GM12865 (cell line): ENCODE results near the gene PLOD1.

ENCODE experiments used
- DNase-seq: peaks from one replicate; pipeline ENCODE4 v3.0.0; 2010; ENCODE audit warnings: low read depth
- H3K4me3 ChIP-seq: 2 replicates; pipeline ENCODE4 v1.5.1; 2011; ENCODE audit warnings: mild to moderate bottlenecking, low read depth, low read length, control low read depth
- TF ChIP-seq, protein P1 (sequence below): IDR thresholded peaks from 2 replicates; pipeline ENCODE4 v1.5.1; 2011; ENCODE audit warnings: low read length, control low read depth, low read depth, inconsistent platforms; ENCODE audit not compliant: insufficient read depth; ENCODE audit errors: missing control alignments

Gene PLOD1

DNA sequence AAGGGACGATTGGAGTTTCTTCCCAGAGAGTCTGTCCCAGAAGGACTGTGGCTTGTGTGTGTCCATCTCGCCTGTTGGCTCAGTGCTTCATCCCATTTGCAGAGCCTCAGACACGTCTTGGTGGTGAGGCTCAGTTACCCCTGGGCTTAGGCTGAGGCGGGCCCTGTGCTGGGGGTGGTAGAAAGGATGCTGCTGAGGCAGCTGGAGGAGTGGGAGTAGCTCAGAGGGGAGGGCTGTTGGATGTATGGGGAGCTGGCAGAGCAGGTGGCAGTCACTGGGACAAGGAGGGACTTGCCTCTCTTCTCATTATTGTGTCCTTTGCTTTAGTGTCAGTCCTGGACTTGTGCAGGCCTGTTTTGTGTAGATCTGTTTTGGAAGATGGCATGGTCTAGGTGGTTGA is 77.5 kb downstream of the PLOD1 start:
- TF ChIP-seq, protein P1, sequence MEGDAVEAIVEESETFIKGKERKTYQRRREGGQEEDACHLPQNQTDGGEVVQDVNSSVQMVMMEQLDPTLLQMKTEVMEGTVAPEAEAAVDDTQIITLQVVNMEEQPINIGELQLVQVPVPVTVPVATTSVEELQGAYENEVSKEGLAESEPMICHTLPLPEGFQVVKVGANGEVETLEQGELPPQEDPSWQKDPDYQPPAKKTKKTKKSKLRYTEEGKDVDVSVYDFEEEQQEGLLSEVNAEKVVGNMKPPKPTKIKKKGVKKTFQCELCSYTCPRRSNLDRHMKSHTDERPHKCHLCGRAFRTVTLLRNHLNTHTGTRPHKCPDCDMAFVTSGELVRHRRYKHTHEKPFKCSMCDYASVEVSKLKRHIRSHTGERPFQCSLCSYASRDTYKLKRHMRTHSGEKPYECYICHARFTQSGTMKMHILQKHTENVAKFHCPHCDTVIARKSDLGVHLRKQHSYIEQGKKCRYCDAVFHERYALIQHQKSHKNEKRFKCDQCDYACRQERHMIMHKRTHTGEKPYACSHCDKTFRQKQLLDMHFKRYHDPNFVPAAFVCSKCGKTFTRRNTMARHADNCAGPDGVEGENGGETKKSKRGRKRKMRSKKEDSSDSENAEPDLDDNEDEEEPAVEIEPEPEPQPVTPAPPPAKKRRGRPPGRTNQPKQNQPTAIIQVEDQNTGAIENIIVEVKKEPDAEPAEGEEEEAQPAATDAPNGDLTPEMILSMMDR: no peak
- no peak for DNase-seq
- no peak overlapping the region for H3K4me3 ChIP-seq

DNA sequence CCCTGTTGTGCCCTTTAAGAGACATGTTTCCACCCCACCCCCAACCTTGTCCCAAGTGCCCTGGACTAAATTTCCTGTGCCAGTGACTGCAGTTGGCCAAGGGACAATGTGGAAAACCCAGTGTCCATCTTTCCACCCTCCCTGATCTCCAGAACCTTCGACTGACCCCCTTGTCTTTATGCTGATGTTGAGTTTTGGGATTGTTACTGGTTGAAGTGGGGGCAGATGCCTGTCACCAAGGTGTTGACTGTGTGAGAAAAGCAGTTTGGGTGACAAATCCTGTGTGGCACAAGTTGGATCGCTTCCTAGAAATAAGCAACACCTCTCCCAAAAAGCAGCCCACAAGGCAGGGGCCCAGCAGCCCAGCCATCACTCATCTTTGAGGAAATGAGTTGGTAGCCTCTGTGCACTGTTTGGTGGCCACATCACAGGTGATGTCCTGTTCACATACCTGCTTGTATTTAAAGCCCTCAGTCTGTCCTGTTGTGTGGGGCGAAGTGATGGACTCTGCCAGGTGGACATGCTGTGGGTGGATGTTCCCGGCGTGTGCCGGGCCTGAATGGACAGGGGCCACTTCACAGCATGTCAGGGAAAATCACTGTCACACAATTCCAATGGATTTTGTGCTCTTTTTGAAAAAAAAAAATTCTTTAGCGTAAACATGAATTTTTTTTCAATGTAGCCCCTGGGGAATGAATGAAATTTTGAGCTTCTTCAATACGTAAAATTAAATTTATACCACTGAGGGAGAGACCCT is 78.2 kb downstream of the PLOD1 start:
- no peak for DNase-seq
- no peak overlapping the region for H3K4me3 ChIP-seq
- TF ChIP-seq, protein P1: no peak

DNA sequence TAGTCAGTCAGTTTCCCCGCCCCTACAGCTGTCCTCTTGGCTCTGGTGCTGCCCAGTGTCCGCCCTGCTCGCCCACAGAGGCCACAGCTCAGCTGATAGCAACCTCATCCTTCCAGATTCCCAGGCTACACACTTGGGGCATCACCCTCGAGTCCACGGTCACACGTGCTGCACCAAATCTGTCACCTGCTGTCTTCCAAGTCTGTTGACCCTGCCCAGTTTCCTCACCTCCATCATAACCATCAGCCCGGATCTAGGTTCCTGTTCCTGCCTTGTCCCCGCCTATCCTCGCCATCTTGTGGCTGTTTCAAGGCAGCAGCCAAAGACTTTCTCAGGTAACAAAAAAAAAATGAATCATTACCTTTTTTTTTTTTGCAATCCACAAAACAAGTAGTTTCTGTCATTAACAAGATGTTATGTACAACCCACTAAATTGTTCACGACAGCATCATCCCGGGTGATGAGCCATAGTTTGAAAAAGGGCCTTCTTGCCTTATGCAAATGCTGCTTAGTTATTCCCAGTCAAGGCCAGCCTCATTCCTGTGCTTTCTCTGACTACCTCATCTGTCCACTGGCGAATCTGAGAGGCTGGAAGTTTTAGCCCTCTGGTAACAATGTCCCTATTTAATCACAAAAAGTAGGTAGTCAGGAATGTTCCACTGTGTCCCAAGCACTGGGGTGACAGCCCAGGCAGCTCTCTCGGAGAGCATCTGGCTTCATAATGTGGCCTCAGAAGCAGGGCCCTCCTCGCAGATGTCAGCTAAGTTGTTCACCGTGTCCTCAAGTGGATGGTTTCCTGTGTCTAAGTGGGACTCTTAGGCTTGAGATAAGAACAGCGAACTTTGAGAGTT is 79.8 kb downstream of the PLOD1 start:
- peak; percentile 65 for DNase-seq
- TF ChIP-seq, protein P1: no peak
- no peak overlapping the region for H3K4me3 ChIP-seq

DNA sequence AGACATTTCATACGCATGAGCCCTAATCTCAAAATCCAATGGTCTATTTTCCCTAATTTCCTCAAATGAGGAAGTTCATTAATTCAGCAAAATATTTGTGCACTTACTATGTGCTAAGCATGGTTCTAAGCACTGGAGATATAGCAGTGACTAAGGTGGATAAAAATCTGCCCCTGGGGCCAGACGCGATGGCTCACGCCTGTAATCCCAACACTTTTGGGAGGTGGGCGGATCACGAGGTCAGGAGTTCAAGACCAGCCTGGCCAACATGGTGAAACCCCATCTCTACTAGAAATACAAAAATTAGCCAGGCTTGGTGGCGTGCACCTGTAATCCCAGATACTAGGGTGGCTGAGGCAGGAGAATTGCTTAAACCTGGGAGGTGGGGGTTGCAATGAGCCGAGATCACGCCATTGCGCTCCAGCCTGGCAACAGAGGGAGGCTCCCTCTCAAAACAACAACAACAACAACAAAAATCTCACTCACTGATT is 80.5 kb downstream of the PLOD1 start:
- no peak for DNase-seq
- TF ChIP-seq, protein P1: no peak
- H3K4me3 ChIP-seq: no peak overlapping the region

DNA sequence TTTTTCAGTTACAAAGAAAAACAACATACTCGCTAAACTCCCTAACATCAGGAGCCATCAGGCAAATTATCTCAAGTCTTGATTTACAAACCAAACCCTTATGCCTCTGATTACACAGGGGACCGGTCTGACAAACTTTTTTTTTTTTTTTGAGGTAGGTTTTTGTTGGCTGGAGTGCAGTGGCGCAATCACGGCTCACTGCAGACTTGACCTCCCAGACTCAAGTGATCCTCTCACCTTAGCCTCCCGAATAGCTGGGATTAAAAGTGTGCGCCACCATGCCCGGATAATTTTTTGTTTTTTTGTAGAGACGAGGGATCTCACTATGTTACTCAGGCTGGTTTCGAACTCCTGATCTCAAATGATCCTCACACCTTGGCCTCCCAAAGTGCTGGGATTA is 81.0 kb downstream of the PLOD1 start:
- H3K4me3 ChIP-seq: no peak overlapping the region
- TF ChIP-seq, protein P1: no peak
- no peak for DNase-seq

GRCh38 chr1:12016182-12016581 is 81.7 kb downstream of the PLOD1 start:
- H3K4me3 ChIP-seq: no peak overlapping the region
- TF ChIP-seq, protein P1: no peak
- DNase-seq: no peak
